GM19238 (cell line): ENCODE measurements around the gene CRTC1.
A peak's percentile ranks its signal among the peaks of the same experiment; 100 is the strongest.

Experiments
- DNase-seq: peaks from one replicate; pipeline ENCODE4 v3.0.0; 2011; ENCODE audit warnings: low spot score; ENCODE audit not compliant: insufficient read length

Gene CRTC1

DNA sequence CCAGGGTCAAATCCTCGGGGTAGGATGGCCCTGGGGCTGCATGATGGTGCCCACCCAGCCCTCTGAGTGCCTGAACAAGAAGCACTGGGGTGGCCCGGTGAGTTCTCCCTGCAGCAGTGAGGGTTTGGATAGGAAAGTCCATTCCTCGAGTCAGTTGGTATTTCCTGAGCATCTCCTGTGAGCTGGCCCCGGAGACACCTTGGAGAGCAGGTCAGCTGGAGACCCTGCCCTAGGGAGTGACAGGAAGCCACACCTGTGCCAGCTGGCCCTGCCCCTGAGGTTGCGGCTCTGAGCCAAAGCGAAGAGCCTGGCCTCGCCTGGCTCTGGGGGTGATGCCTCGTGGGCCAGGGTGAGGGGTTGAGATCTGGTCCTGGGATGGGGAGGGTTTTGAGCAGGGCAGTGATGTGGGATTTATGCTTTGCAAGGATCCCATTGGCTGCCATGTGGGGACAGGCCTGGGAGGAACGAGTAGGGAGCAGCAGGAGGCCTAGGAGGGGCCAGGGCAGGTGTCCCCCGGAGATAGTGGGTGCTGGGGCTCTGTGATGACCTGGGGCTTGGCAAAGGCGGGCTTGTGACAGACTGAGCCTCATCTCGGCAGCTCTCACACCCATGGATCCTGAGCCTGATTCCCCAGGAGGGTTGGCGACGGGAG is 16.0 kb downstream of the CRTC1 start:
- DNase-seq, result no peak

DNA sequence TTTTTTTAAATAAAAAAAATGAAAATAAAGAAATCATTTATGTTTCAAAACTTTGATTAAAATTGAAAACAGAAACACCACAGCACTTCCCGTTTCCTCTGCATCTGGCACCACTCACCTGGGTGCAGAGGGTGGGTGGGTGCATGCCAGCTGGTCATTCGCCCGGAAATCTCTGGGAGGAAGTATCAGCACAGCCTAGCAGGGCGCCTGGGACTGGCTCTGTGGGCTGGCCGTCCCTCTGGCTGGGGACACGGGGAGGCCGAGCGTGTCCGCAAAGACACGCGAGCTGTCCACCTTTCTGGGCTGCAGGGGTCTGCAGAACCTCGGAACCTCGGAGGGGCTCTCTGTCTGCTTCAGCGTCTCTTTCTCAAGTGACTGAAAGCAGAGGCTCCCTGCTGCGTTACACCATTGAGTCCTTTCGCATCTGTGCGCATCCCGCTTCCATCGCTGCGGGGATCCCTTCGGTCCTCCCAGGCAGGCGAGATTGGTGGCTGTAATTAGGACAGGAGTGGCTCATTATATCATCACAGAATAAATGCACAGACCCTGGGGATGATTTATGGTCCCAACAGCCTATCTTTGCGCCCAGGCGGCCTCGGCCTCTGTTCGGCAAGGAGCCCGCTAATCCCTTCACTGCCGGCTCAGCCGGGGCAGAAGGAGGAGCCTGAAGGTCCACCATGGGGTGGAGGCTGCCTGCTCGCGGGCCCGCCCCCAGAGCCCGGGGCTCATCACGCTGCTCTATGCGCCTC is 17.2 kb downstream of the CRTC1 start:
- peak; percentile 83 for DNase-seq

DNA sequence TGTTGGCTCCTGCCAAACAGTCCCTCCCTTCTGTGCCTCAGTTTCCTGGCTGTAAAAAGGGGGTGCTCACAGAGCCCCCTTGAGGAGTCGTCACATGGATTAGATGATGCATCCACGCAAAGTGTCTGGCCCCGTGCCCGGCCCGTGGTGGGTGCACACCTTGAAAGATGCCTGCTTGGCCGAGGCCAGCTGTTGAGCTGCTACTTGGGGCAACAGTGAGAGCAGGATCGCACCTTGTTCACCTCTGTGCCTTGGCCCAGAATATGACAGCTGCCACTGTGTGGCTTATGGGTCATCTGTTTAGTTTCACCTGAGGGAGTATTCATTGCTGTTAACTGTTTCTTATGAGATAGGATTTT is 17.7 kb downstream of the CRTC1 start:
- DNase-seq, result no peak

DNA sequence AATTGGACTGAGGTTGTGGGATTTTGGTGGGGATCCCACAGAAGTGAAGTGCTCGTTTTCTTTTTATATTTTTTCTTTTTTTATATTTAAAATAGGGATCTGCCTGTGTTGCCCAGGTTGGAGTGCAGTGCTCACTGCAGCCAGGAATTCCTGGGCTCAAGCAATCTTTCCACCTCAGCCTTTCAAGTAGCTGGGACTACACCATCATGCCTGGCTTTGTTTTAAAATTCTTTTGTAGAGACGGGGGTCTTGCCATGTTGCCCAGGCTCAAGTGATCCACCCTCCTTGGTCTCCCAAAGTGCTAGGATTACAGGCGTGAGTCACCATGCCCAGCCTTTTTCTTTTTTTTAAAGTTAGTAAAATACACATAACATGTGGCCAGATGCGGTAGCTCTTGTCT is 20.6 kb downstream of the CRTC1 start:
- no peak for DNase-seq

DNA sequence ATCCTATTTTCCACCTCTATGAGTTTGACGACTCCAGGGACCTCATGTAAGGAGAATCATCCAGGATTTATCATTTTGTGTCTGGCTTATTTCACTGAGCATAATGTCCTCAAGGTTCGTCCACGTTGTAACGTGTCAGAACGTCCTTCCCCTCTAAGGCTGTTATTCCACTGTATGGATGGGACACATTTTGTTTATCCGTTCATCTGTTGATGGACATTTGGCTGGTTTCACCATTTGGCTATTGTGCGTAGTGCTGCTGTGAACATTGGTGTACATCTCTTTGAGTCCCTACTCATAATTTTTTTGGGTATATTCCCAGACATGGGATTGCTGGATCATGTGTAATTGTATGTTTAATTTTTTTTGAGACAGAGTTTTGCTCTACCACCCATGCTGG is 21.5 kb downstream of the CRTC1 start:
- no peak for DNase-seq

DNA sequence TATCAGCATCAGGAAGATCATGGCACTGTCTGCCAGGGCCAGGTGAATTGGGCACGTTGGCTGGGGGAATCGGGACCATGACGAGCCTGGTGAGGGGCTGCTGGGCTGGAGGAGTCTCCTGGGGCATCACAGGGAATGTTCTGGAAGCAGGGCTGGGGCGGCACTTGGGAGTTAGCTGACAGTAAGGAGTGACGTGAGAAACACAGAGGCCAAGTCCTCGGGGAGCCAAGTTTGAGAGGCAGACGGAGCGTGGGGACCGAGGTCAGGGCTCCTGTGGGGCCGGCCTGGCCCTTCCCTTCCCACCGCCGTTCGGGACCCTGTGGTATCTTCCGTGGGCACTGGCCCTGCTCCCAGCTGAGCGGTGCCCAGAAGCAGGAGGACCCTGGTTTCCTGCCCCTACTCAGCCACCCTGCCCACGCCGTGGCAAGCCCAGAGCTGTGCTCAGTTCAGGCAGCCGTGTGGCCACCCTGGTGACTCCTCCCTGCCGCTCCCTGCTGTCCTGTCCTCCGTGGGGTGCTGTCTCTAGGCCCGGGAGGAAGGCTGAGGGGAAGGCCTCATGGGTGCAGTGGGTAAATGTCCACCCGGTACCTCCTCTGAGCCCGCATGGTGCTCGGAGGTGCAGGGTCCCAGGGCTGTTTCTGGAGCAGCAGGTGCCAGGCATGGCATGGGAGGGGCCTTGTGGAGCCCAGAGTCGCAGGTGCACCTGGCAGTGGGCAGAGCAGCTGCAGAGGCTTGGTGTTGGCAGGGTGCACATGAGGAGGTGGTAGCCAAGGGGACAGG is 25.2 kb downstream of the CRTC1 start:
- no peak for DNase-seq

GRCh38 chr19:18709546-18709945 is 26.1 kb downstream of the CRTC1 start:
- DNase-seq, result no peak

DNA sequence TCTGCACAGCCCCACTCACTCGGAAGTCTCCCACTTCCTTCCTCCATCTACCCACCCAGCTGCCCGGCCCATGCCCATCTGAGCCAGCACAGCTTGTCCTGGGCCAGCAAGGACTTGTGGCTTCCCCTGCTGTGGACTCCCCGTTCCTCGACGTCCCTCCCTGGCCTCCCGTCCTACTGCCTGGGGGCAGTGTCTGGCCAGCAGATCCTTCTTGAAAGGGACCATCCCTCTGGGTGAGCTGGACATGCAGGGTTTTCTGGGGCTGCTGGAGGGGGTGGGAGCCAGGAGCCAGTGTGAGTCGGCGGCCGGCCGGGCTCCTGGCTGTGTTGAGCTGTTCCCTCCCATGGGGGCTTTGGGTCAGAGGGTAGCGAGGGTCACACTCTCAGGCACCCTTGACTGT is 26.7 kb downstream of the CRTC1 start:
- no peak for DNase-seq

- no peak for DNase-seq
Measured at GRCh38 chr19:18710996-18711751, 27.7 kb downstream of the CRTC1 start.

DNA sequence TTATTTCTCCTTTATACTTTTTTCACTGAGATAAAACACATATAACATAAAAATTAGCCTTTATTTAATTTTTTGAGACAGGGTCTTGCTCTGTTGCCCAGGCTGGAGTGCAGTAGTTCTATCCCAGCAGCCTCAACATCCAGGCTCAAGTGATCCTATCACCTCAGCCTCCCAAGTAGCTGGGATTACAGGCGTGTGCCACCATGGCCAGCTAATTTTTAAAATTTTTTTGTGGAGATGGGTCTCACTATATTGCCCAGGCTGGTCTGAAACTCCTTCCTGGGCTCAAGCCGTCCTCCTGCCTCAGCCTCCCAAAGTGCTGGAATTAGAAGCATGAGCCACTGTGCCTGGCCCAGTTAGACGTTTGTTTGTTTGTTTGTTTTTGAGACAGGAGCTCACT is 28.4 kb downstream of the CRTC1 start:
- DNase-seq, result no peak

GRCh38 chr19:18712981-18713380 is 29.5 kb downstream of the CRTC1 start:
- DNase-seq, result no peak

GRCh38 chr19:18713550-18714117 is 30.2 kb downstream of the CRTC1 start:
- DNase-seq, result no peak

- no peak for DNase-seq
Measured at GRCh38 chr19:18715416-18715815, 31.9 kb downstream of the CRTC1 start.

- DNase-seq, result no peak
Measured at GRCh38 chr19:18716857-18717256, 33.4 kb downstream of the CRTC1 start.

DNA sequence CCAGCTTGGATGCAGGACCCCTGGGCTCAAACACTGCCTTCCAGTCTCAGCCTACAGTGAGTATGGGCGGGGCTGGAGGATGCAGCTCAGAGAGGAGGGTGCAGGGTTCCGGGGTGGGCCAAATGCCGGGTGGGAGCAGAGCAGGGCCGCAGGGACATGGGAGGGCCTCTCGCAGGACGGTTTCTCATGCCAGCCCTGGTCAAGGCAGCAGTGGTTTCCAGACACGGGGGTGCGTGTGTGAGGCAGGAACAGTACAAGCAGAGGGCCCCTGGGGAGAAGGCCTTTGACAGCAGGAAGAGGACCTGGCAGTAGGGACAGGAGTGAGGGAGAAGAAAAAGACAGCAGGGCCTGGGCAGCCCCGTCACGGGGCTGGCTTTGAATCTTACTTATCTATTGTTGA is 34.1 kb downstream of the CRTC1 start:
- no peak for DNase-seq

- DNase-seq, result no peak
Measured at GRCh38 chr19:18718015-18718526, 34.6 kb downstream of the CRTC1 start.

- DNase-seq, result no peak
Measured at GRCh38 chr19:18718846-18719458, 35.5 kb downstream of the CRTC1 start.

DNA sequence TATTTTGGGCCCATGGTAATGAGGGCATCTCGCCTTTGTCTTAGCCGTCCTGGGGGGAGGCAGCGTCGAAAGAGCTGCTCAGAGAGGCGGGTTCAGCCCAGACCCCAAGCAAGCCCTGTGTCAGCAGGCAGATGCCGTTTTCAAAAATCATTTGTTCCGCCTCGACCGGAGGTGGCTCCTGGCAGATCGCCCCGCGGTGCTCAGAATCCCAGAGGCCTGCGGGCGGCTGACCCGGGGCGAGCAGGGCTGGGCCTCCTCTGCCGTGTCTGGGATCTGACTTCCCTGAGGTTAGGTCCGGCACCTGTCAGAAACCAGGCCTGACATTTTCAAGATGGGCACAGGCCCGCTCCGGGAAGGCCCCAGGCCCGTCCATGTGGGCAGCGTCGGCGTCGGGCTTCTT is 36.1 kb downstream of the CRTC1 start:
- DNase-seq, result no peak

DNA sequence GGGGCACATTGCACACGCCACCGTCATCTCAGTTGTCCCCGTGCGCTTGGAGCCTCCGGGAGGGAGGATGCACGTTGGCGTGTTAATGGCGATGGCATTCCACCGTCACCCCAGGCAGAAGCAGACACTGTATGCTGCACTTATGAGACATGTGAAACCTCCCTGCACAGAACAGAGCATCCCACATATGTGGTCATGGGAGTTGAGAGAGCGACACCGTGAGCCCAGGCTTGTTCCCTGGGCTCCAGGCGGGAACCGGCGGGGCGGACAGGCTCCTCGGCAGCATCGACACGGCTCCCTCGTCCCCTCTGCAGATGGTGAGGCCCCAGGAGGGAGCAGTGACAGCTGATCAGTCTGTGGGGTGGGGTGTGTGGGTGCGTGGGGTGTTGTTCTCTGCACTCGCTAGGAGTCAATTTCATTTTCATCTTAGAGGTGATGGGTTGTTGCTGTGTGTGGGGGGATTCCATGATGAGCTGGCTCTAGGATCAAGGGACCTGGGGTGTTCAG is 40.4 kb downstream of the CRTC1 start:
- no peak for DNase-seq
